HepG2 (cell line): ENCODE results near the gene EIF3J. TPM values are rescaled to one million over a fixed set of nuclear protein-coding genes. Genes with fewer than 3 reads are reported as not detected.

Experiments
- CEBPG ChIP-seq: IDR thresholded peaks from 2 replicates; pipeline ENCODE4 v1.6.1; 2016
- GRHL1 ChIP-seq: sonication (generic); formaldehyde crosslinking; conservative IDR thresholded peaks from 2 replicates; pipeline ENCODE4 v1.8.0; 2022; ENCODE audit warnings: missing genetic modification reagents
- HOXA9 ChIP-seq: sonication (generic); formaldehyde crosslinking; IDR thresholded peaks from 2 replicates; pipeline ENCODE4 v1.8.1; 2022; ENCODE audit warnings: missing genetic modification reagents, mild to moderate bottlenecking, moderate library complexity, borderline replicate concordance
- HOXD1 ChIP-seq: sonication (generic); formaldehyde crosslinking; IDR thresholded peaks from 2 replicates; pipeline ENCODE4 v1.5.0; 2020; ENCODE audit warnings: missing genetic modification reagents
- IRF2 ChIP-seq: IDR thresholded peaks from 2 replicates; pipeline ENCODE4 v1.6.1; 2018; ENCODE audit warnings: missing genetic modification reagents, missing compliant biosample characterization
- MED8 ChIP-seq: sonication (generic); formaldehyde crosslinking; IDR thresholded peaks from 2 replicates; pipeline ENCODE4 v1.8.1; 2023; ENCODE audit warnings: mild to moderate bottlenecking, missing genetic modification reagents; ENCODE audit not compliant: insufficient replicate concordance
- MTF1 ChIP-seq: sonication (generic); formaldehyde crosslinking; IDR thresholded peaks from 2 replicates; pipeline ENCODE4 v1.5.0; 2020; ENCODE audit warnings: missing genetic modification reagents
- MYNN ChIP-seq: sonication (generic); formaldehyde crosslinking; IDR thresholded peaks from 2 replicates; pipeline ENCODE4 v1.4.0; 2020; ENCODE audit warnings: mild to moderate bottlenecking, low read depth, missing genetic modification reagents
- NR2F1 ChIP-seq, 2 experiments: fragments of 450-650 bp in 1 of 2; formaldehyde crosslinking in 1 of 2; IDR thresholded peaks; 2 replicates each; pipeline versions ENCODE4 v1.5.0 to v1.6.1; 2016 to 2020; ENCODE audit warnings: mild to moderate bottlenecking in 1 of 2, missing compliant biosample characterization in 1 of 2, missing genetic modification reagents in 1 of 2, moderate library complexity in 1 of 2
- RARG ChIP-seq: sonication (generic); formaldehyde crosslinking; IDR thresholded peaks from 2 replicates; pipeline ENCODE4 v1.4.0; 2020; ENCODE audit warnings: low read depth, mild to moderate bottlenecking, missing genetic modification reagents
- SALL1 ChIP-seq: sonication (generic); formaldehyde crosslinking; IDR thresholded peaks from 2 replicates; pipeline ENCODE4 v1.8.0; 2022; ENCODE audit warnings: mild to moderate bottlenecking, missing genetic modification reagents
- SETDB1 ChIP-seq: sonication (generic); formaldehyde crosslinking; IDR thresholded peaks from 2 replicates; pipeline ENCODE4 v1.5.1; 2020; ENCODE audit warnings: missing genetic modification reagents, mild to moderate bottlenecking, borderline replicate concordance
- SP4 ChIP-seq: sonication (generic); formaldehyde crosslinking; IDR thresholded peaks from 2 replicates; pipeline ENCODE4 v1.8.1; 2023; ENCODE audit warnings: mild to moderate bottlenecking, missing genetic modification reagents
- SP5 ChIP-seq: IDR thresholded peaks from 2 replicates; pipeline ENCODE4 v1.6.1; 2016; ENCODE audit warnings: low read depth, borderline replicate concordance
- TP53 ChIP-seq: sonication (generic); formaldehyde crosslinking; conservative IDR thresholded peaks from 2 replicates; pipeline ENCODE4 v1.4.0; 2020; ENCODE audit warnings: missing genetic modification reagents
- ZNF652 ChIP-seq: IDR thresholded peaks from 2 replicates; pipeline ENCODE4 v1.6.1; 2016; ENCODE audit warnings: low read depth, borderline replicate concordance
- ZNF75D ChIP-seq: sonication (generic); formaldehyde crosslinking; IDR thresholded peaks from 2 replicates; pipeline ENCODE4 v1.8.1; 2023; ENCODE audit warnings: missing genetic modification reagents, mild to moderate bottlenecking, borderline replicate concordance
- ZNF768 ChIP-seq: sonication (generic); formaldehyde crosslinking; IDR thresholded peaks from 2 replicates; pipeline ENCODE4 v1.4.0; 2020; ENCODE audit warnings: missing genetic modification reagents
- ZNF784 ChIP-seq: sonication (generic); formaldehyde crosslinking; IDR thresholded peaks from 2 replicates; pipeline ENCODE4 v1.5.1; 2020; ENCODE audit warnings: missing genetic modification reagents, mild to moderate bottlenecking, borderline replicate concordance
- ZSCAN9 ChIP-seq: IDR thresholded peaks from 2 replicates; pipeline ENCODE4 v1.6.1; 2016; ENCODE audit warnings: borderline replicate concordance
- polyA plus RNA-seq, 8 experiments: library from polyadenylated mRNA; depleted of rRNA in 3 of 8; stranded (reverse) in 7 of 8; unstranded in 1 of 8; fragments of >200 nt; fragmentation: Illumina TruSeq in 4 of 8; extraction: Trizol in 4 of 8; gene quantifications; 2 replicates each; pipeline versions ENCODE4 v1.2.1 to v1.2.3, GENCODE V29; 2011 to 2016; ENCODE audit warnings: low read depth in 4 of 8, missing spikeins in 1 of 8, mixed read lengths in 1 of 8; ENCODE audit not compliant: insufficient read depth in 1 of 8
- total RNA-seq, 5 experiments: library from RNA; depleted of rRNA; stranded (reverse); fragments of >200 nt; fragmentation: Illumina TruSeq; extraction: Trizol; gene quantifications; 2 replicates each; pipeline ENCODE4 v1.2.3, GENCODE V29; 2016; ENCODE audit warnings: low read depth in 1 of 5
- TF ChIP-seq, protein P1 (sequence below): sonication (generic); formaldehyde crosslinking; IDR thresholded peaks from 2 replicates; pipeline ENCODE4 v1.4.0; 2020; ENCODE audit warnings: missing genetic modification reagents
- TF ChIP-seq, protein P2 (sequence below): sonication (generic); formaldehyde crosslinking; IDR thresholded peaks from 2 replicates; pipeline ENCODE4 v1.4.0; 2020; ENCODE audit warnings: missing genetic modification reagents
- TF ChIP-seq, protein P3 (sequence below): IDR thresholded peaks from 2 replicates; pipeline ENCODE4 v1.6.1; 2016; ENCODE audit warnings: mild to moderate bottlenecking

The EIF3J gene
- total and polyA plus RNA-seq, 2 of the 13 experiments (the other 11 are each of a cell fraction or from before 2014, with no cell fraction given), result 51.7 to 69.2 TPM

DNA sequence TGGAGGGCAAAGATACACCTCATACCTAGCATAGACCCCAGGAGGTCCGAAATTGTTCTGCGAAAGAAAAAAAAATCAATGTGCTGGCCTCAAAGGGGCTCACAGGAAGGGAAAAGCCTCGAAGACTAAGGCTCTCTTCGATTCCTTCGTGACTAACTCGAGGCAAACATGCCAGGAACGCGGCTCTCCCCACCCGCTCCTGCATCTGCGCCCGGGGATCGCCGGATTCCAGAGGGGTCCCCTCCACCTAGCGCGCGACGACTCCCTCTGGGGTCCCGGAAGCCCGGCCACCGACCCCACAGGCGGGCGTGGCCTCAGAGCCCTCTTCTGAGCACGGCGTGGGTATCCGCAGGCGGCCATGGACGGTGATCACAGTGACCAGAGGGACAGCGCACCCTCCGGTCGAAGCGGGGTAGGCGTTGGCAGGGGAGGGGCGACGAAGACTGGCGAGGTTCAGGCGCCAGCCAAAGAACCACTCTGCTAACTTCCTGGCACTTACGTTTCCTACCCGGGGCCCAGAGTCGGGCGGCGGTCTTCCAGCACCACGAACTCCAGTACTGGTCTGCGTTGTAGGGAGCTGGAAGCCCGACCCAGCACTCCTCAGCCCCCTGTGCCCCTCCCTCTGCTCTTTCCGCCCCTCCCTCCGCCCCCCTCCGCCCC is 515 bp upstream of the EIF3J start (continued):
- TF ChIP-seq, protein P1, sequence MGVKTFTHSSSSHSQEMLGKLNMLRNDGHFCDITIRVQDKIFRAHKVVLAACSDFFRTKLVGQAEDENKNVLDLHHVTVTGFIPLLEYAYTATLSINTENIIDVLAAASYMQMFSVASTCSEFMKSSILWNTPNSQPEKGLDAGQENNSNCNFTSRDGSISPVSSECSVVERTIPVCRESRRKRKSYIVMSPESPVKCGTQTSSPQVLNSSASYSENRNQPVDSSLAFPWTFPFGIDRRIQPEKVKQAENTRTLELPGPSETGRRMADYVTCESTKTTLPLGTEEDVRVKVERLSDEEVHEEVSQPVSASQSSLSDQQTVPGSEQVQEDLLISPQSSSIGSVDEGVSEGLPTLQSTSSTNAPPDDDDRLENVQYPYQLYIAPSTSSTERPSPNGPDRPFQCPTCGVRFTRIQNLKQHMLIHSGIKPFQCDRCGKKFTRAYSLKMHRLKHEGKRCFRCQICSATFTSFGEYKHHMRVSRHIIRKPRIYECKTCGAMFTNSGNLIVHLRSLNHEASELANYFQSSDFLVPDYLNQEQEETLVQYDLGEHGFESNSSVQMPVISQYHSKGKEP, result no peak; the same call in 1 of the 2 replicates
- TF ChIP-seq SP5 (peak; percentile 25; the same call in 1 of the 2 replicates), TP53 (no peak), ZNF652 (CRISPR knock-in tag) (no peak), ZNF784 (CRISPR knock-in tag) (no peak; the same call in 1 of the 2 replicates), MYNN (no peak), RARG (CRISPR knock-in tag) (0 out of 2 replicates have a peak, but pooled peaks have one; percentile 7), MTF1 (no peak), SP4 (CRISPR knock-in tag) (no peak), HOXA9 (0 out of 2 replicates have a peak, but pooled peaks have one; percentile 28), IRF2 (CRISPR knock-in tag) (0 out of 2 replicates have a peak, but pooled peaks have one; percentile 62), NR2F1 (CRISPR knock-in tag; IDR thresholded peaks at IDR 0.05) (no peak), CEBPG (CRISPR knock-in tag) (no peak), SETDB1 (CRISPR knock-in tag) (no peak), ZNF75D (CRISPR knock-in tag) (no peak), ZNF768 (CRISPR knock-in tag) (peak; percentile 33; the same call in 1 of the 2 replicates), ZSCAN9 (CRISPR knock-in tag) (0 out of 2 replicates have a peak, but pooled peaks have one; percentile 28), SALL1 (CRISPR knock-in tag) (peak; percentile 16; the same call in 1 of the 2 replicates), MED8 (CRISPR knock-in tag) (no peak), HOXD1 (no peak), GRHL1 (no peak)
- TF ChIP-seq, protein P2, sequence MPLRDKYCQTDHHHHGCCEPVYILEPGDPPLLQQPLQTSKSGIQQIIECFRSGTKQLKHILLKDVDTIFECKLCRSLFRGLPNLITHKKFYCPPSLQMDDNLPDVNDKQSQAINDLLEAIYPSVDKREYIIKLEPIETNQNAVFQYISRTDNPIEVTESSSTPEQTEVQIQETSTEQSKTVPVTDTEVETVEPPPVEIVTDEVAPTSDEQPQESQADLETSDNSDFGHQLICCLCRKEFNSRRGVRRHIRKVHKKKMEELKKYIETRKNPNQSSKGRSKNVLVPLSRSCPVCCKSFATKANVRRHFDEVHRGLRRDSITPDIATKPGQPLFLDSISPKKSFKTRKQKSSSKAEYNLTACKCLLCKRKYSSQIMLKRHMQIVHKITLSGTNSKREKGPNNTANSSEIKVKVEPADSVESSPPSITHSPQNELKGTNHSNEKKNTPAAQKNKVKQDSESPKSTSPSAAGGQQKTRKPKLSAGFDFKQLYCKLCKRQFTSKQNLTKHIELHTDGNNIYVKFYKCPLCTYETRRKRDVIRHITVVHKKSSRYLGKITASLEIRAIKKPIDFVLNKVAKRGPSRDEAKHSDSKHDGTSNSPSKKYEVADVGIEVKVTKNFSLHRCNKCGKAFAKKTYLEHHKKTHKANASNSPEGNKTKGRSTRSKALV (CRISPR knock-in tag), result 0 out of 2 replicates have a peak, but pooled peaks have one; percentile 24
- TF ChIP-seq, protein P3, sequence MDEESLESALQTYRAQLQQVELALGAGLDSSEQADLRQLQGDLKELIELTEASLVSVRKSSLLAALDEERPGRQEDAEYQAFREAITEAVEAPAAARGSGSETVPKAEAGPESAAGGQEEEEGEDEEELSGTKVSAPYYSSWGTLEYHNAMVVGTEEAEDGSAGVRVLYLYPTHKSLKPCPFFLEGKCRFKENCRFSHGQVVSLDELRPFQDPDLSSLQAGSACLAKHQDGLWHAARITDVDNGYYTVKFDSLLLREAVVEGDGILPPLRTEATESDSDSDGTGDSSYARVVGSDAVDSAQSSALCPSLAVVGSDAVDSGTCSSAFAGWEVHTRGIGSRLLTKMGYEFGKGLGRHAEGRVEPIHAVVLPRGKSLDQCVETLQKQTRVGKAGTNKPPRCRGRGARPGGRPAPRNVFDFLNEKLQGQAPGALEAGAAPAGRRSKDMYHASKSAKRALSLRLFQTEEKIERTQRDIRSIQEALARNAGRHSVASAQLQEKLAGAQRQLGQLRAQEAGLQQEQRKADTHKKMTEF (CRISPR knock-in tag), result peak; percentile 83
